HepG2 (cell line): Measurements from ENCODE around the gene PTPRM. TPM values are rescaled to one million over a fixed set of nuclear protein-coding genes. Genes with fewer than 3 reads are reported as not detected.

Experiments
- ATAC-seq: fragments of 200-7000 bp; cut with Tn5 transposase; 3 replicates; pipeline ENCODE4 v1.9.1; 2020; ENCODE audit warnings: mild to moderate bottlenecking, moderate library complexity
- BruUV-seq: library from RNA; stranded (reverse); fragments of 400-500 nt; replicated peaks from 2 replicates; lab custom pipeline; 2021; lab: Mats Ljungman, UMichigan
- CTCF ChIA-PET: fragments of 300-600 bp; formaldehyde crosslinking; extraction: SDS; loops from one replicate; lab custom pipeline; 2021; ENCODE audit warnings: low total read pairs, inconsistent platforms, low intra/inter-chr PET ratio; lab: Yijun Ruan, JAX
- POLR2A ChIA-PET: fragments of 350-600 bp; sonication (Branson Sonifier 250); formaldehyde crosslinking; loops from one replicate; lab custom pipeline; 2020; ENCODE audit warnings: antibody characterized with exemption, inconsistent platforms; lab: Yijun Ruan, JAX
- DNase-seq: peaks from one replicate; pipeline ENCODE4 v3.0.0-alpha.2; 2015; ENCODE audit warnings: low spot score
- FAIRE-seq: peaks from 3 replicates; lab custom pipeline; 2011; peaks lifted over from hg19 to GRCh38; lab: Jason Lieb, UNC
- H2AFZ ChIP-seq: one replicate; pipeline ENCODE4 v1.6.1; 2011; ENCODE audit warnings: low read length, inconsistent platforms
- H3K27ac ChIP-seq: fragments of 300-600 bp; 3 replicates; pipeline ENCODE4 v1.8.0; 2011; ENCODE audit warnings: mixed run types, mild to moderate bottlenecking, mixed read lengths, low read length, inconsistent platforms; ENCODE audit not compliant: insufficient read depth; ENCODE audit errors: extremely low read length
- H3K27me3 ChIP-seq, 2 experiments: fragments of 200-600 bp in 1 of 2; 2 replicates in 1 of 2; 3 replicates in 1 of 2; pipeline versions ENCODE4 v1.6.0 to v1.8.0; 2011; ENCODE audit warnings: low read length in 2 of 2, mild to moderate bottlenecking in 2 of 2, moderate library complexity in 2 of 2, inconsistent platforms in 1 of 2; ENCODE audit not compliant: insufficient read depth in 2 of 2, control insufficient read depth in 1 of 2
- H3K36me3 ChIP-seq, 2 experiments: fragments of 200-600 bp in 1 of 2; replicated peaks in 1 of 2; 2 replicates in 1 of 2; 3 replicates in 1 of 2; pipeline versions ENCODE4 v1.5.1 to v1.8.0; 2011; ENCODE audit warnings: low read length in 2 of 2, inconsistent platforms in 1 of 2; ENCODE audit not compliant: insufficient read depth in 2 of 2, control insufficient read depth in 1 of 2
- H3K4me1 ChIP-seq: 2 replicates; pipeline ENCODE4 v1.5.1; 2012; ENCODE audit warnings: low read length, inconsistent platforms; ENCODE audit not compliant: insufficient read depth
- H3K4me2 ChIP-seq: 2 replicates; pipeline ENCODE4 v1.6.0; 2011; ENCODE audit warnings: low read depth, low read length, inconsistent platforms
- H3K4me3 ChIP-seq, 3 experiments: fragments of 200-600 bp in 1 of 3; sonication (generic), shearing (Covaris generic) in 1 of 3; replicated peaks in 1 of 3; 2 replicates each; pipeline ENCODE4 v1.5.1; 2011 to 2016; ENCODE audit warnings: low read length in 3 of 3, inconsistent platforms in 2 of 3, low read depth in 2 of 3, mild to moderate bottlenecking in 2 of 3, control low read depth in 1 of 3, mixed read lengths in 1 of 3; ENCODE audit not compliant: insufficient read depth in 1 of 3
- H3K79me2 ChIP-seq: one replicate; pipeline ENCODE4 v1.6.1; 2011; ENCODE audit warnings: low read length, inconsistent platforms; ENCODE audit not compliant: insufficient read depth
- H3K9ac ChIP-seq: 2 replicates; pipeline ENCODE4 v1.6.0; 2011; ENCODE audit warnings: mild to moderate bottlenecking, low read depth, low read length, inconsistent platforms; ENCODE audit not compliant: insufficient read depth
- H3K9me3 ChIP-seq: 2 replicates; pipeline ENCODE4 v1.5.1; 2012; ENCODE audit warnings: mild to moderate bottlenecking, low read length
- H4K20me1 ChIP-seq: 2 replicates; pipeline ENCODE4 v1.6.0; 2011; ENCODE audit warnings: inconsistent platforms, mild to moderate bottlenecking, low read length, moderate library complexity; ENCODE audit not compliant: insufficient read depth
- CREB1 ChIP-seq, 2 experiments: fragments of 450-650 bp in 1 of 2; IDR thresholded peaks; 2 replicates each; pipeline ENCODE4 v1.6.1; 2016 to 2017; ENCODE audit warnings: control low read depth in 1 of 2, mild to moderate bottlenecking in 1 of 2, missing compliant biosample characterization in 1 of 2, missing genetic modification characterization in 1 of 2
- HES4 ChIP-seq: sonication (generic); formaldehyde crosslinking; IDR thresholded peaks from 2 replicates; pipeline ENCODE4 v1.9.0; 2021; ENCODE audit warnings: mild to moderate bottlenecking, missing genetic modification reagents, borderline replicate concordance
- KAT2B ChIP-seq: fragments of 150-350 bp; IDR thresholded peaks from 2 replicates; pipeline ENCODE4 v1.6.1; 2014; ENCODE audit warnings: low read depth, low read length, borderline replicate concordance
- MED8 ChIP-seq: sonication (generic); formaldehyde crosslinking; IDR thresholded peaks from 2 replicates; pipeline ENCODE4 v1.8.1; 2023; ENCODE audit warnings: mild to moderate bottlenecking, missing genetic modification reagents; ENCODE audit not compliant: insufficient replicate concordance
- SMARCC2 ChIP-seq: fragments of 450-650 bp; IDR thresholded peaks from 2 replicates; pipeline ENCODE4 v1.6.1; 2017; ENCODE audit warnings: antibody characterized with exemption, mild to moderate bottlenecking
- TIGD3 ChIP-seq: sonication (generic); formaldehyde crosslinking; IDR thresholded peaks from 2 replicates; pipeline ENCODE4 v1.5.1; 2020; ENCODE audit warnings: mild to moderate bottlenecking, missing genetic modification reagents, borderline replicate concordance
- YY1 ChIP-seq: IDR thresholded peaks from 2 replicates; pipeline ENCODE4 v1.6.1; 2011; ENCODE audit warnings: low read length, low read depth, moderate library complexity, mild to moderate bottlenecking; ENCODE audit not compliant: insufficient read depth, insufficient replicate concordance
- ZFP82 ChIP-seq: sonication (generic); formaldehyde crosslinking; IDR thresholded peaks from 2 replicates; pipeline ENCODE4 v1.5.1; 2020; ENCODE audit warnings: mild to moderate bottlenecking, missing genetic modification reagents, borderline replicate concordance
- ZNF501 ChIP-seq: sonication (generic); formaldehyde crosslinking; IDR thresholded peaks from 2 replicates; pipeline ENCODE4 v1.5.1; 2020; ENCODE audit warnings: mild to moderate bottlenecking, moderate library complexity, missing genetic modification reagents
- ZNF543 ChIP-seq: sonication (generic); formaldehyde crosslinking; IDR thresholded peaks from 2 replicates; pipeline ENCODE4 v1.4.0; 2020; ENCODE audit warnings: mild to moderate bottlenecking, missing genetic modification reagents
- WGBS: methylation state at CpG from one replicate; pipeline ENCODE4 v1.1.6; 2017; ENCODE audit warnings: low lambda C conversion rate; 5-methylcytosine and 5-hydroxymethylcytosine counted together
- in situ Hi-C: cut with HindIII; loops from 2 replicates; pipeline ENCODE4 v1.10.0; 2017; ENCODE audit warnings: low pct_unique_long_range_greater_than_20kb; ENCODE audit not compliant: extremely low pct_ligation_motif_present
- intact Hi-C: fragments of 100-400 bp; cut with micrococcal nuclease; formaldehyde crosslinking; loops from one replicate; pipeline ENCODE4 v1.10.0; 2022; ENCODE audit not compliant: unreplicated experiment
- polyA plus RNA-seq, 8 experiments: library from polyadenylated mRNA; depleted of rRNA in 3 of 8; stranded (reverse) in 7 of 8; unstranded in 1 of 8; fragments of >200 nt; fragmentation: Illumina TruSeq in 4 of 8; extraction: Trizol in 4 of 8; gene quantifications; 2 replicates each; pipeline versions ENCODE4 v1.2.1 to v1.2.3, GENCODE V29; 2011 to 2016; ENCODE audit warnings: low read depth in 4 of 8, missing spikeins in 1 of 8, mixed read lengths in 1 of 8; ENCODE audit not compliant: insufficient read depth in 1 of 8
- total RNA-seq, 5 experiments: library from RNA; depleted of rRNA; stranded (reverse); fragments of >200 nt; fragmentation: Illumina TruSeq; extraction: Trizol; gene quantifications; 2 replicates each; pipeline ENCODE4 v1.2.3, GENCODE V29; 2016; ENCODE audit warnings: low read depth in 1 of 5
- TF ChIP-seq, protein P1 (sequence below): sonication (generic); formaldehyde crosslinking; IDR thresholded peaks from 2 replicates; pipeline ENCODE4 v1.5.0; 2020; ENCODE audit warnings: missing genetic modification reagents
- TF ChIP-seq, protein P2 (sequence below): sonication (generic); formaldehyde crosslinking; IDR thresholded peaks from one replicate; pipeline ENCODE4 v1.5.1; 2020; ENCODE audit warnings: mild to moderate bottlenecking, missing genetic modification reagents; ENCODE audit errors: not compliant biosample characterization

Gene PTPRM
- total and polyA plus RNA-seq, 2 of the 13 experiments (the other 11 are each of a cell fraction or from before 2014, with no cell fraction given): 12.6 to 108 TPM

GRCh38 chr18:7809978-7810377 lies 242.9 kb downstream of the PTPRM start:
- FAIRE-seq: no peak
- BruUV-seq: no TSS peak

More at GRCh38 chr18:7809978-7810377, 242.9 kb downstream of the PTPRM start:
- Histone ChIP-seq H3K4me3 (no peak overlapping the region), H3K4me2 (no peak overlapping the region), H3K9ac (no peak overlapping the region), H3K36me3 (peaks cover 0 to 2% of the 10 kb centered on the region in 2 experiments; a peak in 1 of 5 replicates), H2AFZ (no peak overlapping the region), H4K20me1 (no peaks in the 10 kb centered on the region), H3K9me3 (peaks cover 12% of the 10 kb centered on the region), H3K4me1 (peaks cover 49% of the 10 kb centered on the region), H3K27ac (no peak overlapping the region), H3K79me2 (no peaks in the 10 kb centered on the region), H3K27me3 (no peaks in the 10 kb centered on the region)
- intact Hi-C loops (loop anchor here (5.0 to 10.0 kb wide), 2 partner anchors 115 to 977 kb away; no protein-coding TSS in a partner anchor), in situ Hi-C loops (no loop called here)
- WGBS: 97% methylated on average over 5 of the region's 5 CpGs
- ChIA-PET CTCF (no interaction called here), POLR2A (no interaction called here)
- TF ChIP-seq MED8: no peak
- TF ChIP-seq CREB1 (IDR thresholded peaks at IDR 0.05): no peak
- no peak for TF ChIP-seq CREB1 (CRISPR knock-in tag; IDR thresholded peaks at IDR 0.05)
- TF ChIP-seq ZNF543: no peak
- TF ChIP-seq, protein P1, sequence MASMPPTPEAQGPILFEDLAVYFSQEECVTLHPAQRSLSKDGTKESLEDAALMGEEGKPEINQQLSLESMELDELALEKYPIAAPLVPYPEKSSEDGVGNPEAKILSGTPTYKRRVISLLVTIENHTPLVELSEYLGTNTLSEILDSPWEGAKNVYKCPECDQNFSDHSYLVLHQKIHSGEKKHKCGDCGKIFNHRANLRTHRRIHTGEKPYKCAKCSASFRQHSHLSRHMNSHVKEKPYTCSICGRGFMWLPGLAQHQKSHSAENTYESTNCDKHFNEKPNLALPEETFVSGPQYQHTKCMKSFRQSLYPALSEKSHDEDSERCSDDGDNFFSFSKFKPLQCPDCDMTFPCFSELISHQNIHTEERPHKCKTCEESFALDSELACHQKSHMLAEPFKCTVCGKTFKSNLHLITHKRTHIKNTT (CRISPR knock-in tag): no peak
- TF ChIP-seq KAT2B: no peak
- TF ChIP-seq TIGD3: no peak
- TF ChIP-seq, protein P2, sequence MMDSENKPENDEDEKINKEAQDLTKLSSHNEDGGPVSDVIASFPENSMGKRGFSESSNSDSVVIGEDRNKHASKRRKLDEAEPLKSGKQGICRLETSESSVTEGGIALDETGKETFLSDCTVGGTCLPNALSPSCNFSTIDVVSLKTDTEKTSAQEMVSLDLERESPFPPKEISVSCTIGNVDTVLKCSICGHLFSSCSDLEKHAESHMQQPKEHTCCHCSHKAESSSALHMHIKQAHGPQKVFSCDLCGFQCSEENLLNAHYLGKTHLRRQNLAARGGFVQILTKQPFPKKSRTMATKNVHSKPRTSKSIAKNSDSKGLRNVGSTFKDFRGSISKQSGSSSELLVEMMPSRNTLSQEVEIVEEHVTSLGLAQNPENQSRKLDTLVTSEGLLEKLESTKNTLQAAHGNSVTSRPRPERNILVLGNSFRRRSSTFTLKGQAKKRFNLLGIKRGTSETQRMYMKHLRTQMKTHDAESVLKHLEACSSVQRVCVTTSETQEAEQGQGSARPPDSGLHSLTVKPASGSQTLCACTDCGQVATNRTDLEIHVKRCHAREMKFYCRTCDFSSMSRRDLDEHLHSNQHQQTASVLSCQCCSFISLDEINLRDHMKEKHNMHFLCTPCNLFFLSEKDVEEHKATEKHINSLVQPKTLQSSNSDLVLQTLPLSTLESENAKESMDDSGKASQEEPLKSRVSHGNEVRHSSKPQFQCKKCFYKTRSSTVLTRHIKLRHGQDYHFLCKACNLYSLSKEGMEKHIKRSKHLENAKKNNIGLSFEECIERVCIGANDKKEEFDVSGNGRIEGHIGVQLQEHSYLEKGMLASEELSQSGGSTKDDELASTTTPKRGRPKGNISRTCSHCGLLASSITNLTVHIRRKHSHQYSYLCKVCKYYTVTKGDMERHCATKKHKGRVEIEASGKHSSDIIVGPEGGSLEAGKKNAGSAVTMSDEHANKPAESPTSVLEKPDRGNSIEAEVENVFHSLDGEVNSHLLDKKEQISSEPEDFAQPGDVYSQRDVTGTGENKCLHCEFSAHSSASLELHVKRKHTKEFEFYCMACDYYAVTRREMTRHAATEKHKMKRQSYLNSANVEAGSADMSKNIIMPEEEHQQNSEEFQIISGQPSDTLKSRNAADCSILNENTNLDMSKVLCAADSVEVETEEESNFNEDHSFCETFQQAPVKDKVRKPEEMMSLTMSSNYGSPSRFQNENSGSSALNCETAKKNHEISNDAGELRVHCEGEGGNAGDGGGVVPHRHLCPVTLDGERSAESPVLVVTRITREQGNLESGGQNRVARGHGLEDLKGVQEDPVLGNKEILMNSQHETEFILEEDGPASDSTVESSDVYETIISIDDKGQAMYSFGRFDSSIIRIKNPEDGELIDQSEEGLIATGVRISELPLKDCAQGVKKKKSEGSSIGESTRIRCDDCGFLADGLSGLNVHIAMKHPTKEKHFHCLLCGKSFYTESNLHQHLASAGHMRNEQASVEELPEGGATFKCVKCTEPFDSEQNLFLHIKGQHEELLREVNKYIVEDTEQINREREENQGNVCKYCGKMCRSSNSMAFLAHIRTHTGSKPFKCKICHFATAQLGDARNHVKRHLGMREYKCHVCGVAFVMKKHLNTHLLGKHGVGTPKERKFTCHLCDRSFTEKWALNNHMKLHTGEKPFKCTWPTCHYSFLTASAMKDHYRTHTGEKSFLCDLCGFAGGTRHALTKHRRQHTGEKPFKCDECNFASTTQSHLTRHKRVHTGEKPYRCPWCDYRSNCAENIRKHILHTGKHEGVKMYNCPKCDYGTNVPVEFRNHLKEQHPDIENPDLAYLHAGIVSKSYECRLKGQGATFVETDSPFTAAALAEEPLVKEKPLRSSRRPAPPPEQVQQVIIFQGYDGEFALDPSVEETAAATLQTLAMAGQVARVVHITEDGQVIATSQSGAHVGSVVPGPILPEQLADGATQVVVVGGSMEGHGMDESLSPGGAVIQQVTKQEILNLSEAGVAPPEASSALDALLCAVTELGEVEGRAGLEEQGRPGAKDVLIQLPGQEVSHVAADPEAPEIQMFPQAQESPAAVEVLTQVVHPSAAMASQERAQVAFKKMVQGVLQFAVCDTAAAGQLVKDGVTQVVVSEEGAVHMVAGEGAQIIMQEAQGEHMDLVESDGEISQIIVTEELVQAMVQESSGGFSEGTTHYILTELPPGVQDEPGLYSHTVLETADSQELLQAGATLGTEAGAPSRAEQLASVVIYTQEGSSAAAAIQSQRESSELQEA: no peak
- TF ChIP-seq ZFP82 (CRISPR knock-in tag): no peak
- no peak for TF ChIP-seq YY1
- no peak for TF ChIP-seq ZNF501 (CRISPR knock-in tag)
- no peak for TF ChIP-seq HES4 (CRISPR knock-in tag)
- TF ChIP-seq SMARCC2: no peak
- no peak for ATAC-seq
- no peak for DNase-seq
